Activated naive CD4-positive, alpha-beta T cell treated with anti-CD3 and anti-CD28 coated beads, Interleukin-2, amount 50 U/mL, for 24 hours (primary cell): ENCODE data around the gene SERPING1.
"Not testable (repeated sequence)": the region's sequence is repeated elsewhere in the genome, so short reads cannot be mapped to it uniquely, and the experiment has no call there.

ENCODE experiments used
- H3K27ac Mint-ChIP-seq: one replicate; pipeline ENCODE4 v1.8.0; 2021; ENCODE audit warnings: mild to moderate bottlenecking, mixed read lengths
- H3K27me3 Mint-ChIP-seq: one replicate; pipeline ENCODE4 v1.8.0; 2021; ENCODE audit warnings: mixed read lengths
- H3K36me3 Mint-ChIP-seq: one replicate; pipeline ENCODE4 v1.8.0; 2021; ENCODE audit warnings: mixed read lengths
- H3K4me1 Mint-ChIP-seq: one replicate; pipeline ENCODE4 v1.8.0; 2021; ENCODE audit warnings: mixed read lengths
- H3K4me3 Mint-ChIP-seq: one replicate; pipeline ENCODE4 v1.8.0; 2021; ENCODE audit warnings: mild to moderate bottlenecking, mixed read lengths
- H3K9me3 Mint-ChIP-seq: one replicate; pipeline ENCODE4 v1.8.0; 2021; ENCODE audit warnings: mixed read lengths

SERPING1 gene

DNA sequence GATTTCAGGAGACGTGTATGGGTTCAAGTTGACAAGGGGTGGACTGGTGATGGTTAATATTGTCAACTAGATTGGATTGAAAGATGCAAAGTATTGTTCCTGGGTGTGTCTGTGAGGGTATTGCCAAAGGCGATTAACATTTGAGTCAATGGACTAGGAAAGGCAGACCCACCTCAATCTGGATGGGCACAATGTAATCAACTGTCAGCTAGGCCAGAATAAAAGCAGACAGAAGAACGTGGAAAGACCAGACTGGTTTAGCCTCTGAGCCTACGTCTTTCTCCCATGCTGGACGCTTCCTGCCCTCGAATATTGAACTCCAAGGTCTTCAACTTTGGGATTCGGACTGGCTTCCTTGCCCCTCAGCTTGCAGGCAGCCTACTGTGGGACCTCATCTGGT lies 53.9 kb downstream of the SERPING1 start:
- H3K36me3 Mint-ChIP-seq = no peaks in the 10 kb centered on the region
- peaks cover 11% of the 10 kb centered on the region for H3K27me3 Mint-ChIP-seq
- no peak overlapping the region for H3K4me3 Mint-ChIP-seq
- peaks cover 48% of the 10 kb centered on the region for H3K4me1 Mint-ChIP-seq
- no peaks in the 10 kb centered on the region for H3K9me3 Mint-ChIP-seq
- H3K27ac Mint-ChIP-seq = no peak overlapping the region

DNA sequence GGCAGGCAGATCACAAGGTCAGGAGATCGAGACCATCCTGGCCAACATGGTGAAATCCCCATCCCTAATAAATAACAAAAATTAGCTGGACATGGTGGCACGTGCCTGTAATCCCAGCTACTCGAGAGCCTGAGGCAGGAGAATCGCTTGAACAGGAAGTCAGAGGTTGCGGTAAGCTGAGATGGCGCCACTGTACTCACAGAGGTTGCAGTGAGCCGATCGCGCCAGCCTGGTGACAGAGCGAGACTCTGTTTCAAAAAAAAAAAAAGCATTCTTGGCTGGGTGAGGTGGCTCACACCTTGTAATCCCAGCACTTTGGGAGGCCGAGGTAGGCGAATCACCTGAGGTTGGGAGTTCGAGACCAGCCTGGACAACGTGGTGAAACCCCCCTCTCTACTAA lies 54.7 kb downstream of the SERPING1 start:
- not testable (repeated sequence) for H3K36me3 Mint-ChIP-seq, H3K9me3 Mint-ChIP-seq, H3K27ac Mint-ChIP-seq, H3K27me3 Mint-ChIP-seq
- Mint-ChIP-seq H3K4me1 (peaks cover 46% of the 10 kb centered on the region), H3K4me3 (peak overlapping the region; percentile 23)

- no peak overlapping the region for H3K27ac Mint-ChIP-seq
- peaks cover 4% of the 10 kb centered on the region for H3K27me3 Mint-ChIP-seq
- H3K4me3 Mint-ChIP-seq = peak overlapping the region; percentile 23
- H3K36me3 Mint-ChIP-seq = peaks cover 2% of the 10 kb centered on the region
- H3K9me3 Mint-ChIP-seq = no peaks in the 10 kb centered on the region
- H3K4me1 Mint-ChIP-seq = peaks cover 49% of the 10 kb centered on the region
These were observed 55.2 kb downstream of the SERPING1 start for GRCh38 chr11:57652662-57653061.

GRCh38 chr11:57653163-57653562 lies 55.7 kb downstream of the SERPING1 start:
- Mint-ChIP-seq H3K9me3 (no peaks in the 10 kb centered on the region), H3K4me1 (peaks cover 49% of the 10 kb centered on the region), H3K36me3 (peaks cover 2% of the 10 kb centered on the region), H3K27ac (peak overlapping the region; percentile 77), H3K27me3 (peaks cover 1% of the 10 kb centered on the region), H3K4me3 (no peak overlapping the region)

DNA sequence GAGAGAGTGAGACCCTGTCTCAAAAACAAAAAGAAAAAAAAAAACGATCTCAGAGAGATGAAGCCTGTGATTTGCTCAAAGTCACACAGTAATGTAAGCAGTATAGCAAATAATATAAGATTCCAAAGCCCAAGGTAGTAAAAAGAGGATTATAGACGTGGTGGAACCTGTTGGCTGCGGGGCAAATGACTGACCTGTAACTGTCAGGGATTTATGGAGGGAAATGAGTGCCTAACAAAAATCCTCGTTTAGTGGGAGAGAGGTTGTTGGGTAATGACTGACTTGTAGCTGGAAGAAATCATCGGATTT lies 59.4 kb downstream of the SERPING1 start:
- H3K27ac Mint-ChIP-seq = peak overlapping the region; percentile 56
- peaks cover 38% of the 10 kb centered on the region for H3K4me1 Mint-ChIP-seq
- peaks cover 6% of the 10 kb centered on the region for H3K36me3 Mint-ChIP-seq
- no peaks in the 10 kb centered on the region for H3K27me3 Mint-ChIP-seq
- H3K4me3 Mint-ChIP-seq = peak overlapping the region; percentile 67
- no peaks in the 10 kb centered on the region for H3K9me3 Mint-ChIP-seq

- Mint-ChIP-seq H3K9me3 (no peaks in the 10 kb centered on the region), H3K27me3 (no peaks in the 10 kb centered on the region), H3K36me3 (peaks cover 6% of the 10 kb centered on the region), H3K27ac (peak within 1 kb of the TSS; percentile 98), H3K4me3 (peak within 1 kb of the TSS; percentile 100), H3K4me1 (peaks cover 38% of the 10 kb centered on the region)
These were observed 59.9 kb downstream of the SERPING1 start, which contains the start of gene CLP1 for GRCh38 chr11:57657194-57658022. Gene CLP1 (plus strand): TSS chr11:57657762. CDS start chr11:57659477, 1,715 bp downstream.

DNA sequence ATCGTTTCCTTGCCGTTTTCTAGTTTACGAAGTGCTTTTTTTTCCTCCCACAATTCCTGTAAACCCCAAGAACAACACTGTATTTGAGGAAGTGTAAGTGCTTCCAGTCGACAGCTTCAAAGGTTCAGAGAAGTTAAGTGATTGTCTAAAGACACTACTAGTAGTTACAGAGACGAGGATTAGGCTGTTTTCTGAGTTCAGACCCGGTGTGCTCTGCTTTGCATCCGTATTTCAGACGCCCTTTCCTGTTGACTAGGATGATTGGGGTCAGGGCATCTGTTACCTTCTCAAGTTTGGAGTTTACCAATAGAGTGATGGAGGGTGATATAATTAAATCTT lies 60.5 kb downstream of the SERPING1 start:
- peak overlapping the region; percentile 98 for H3K27ac Mint-ChIP-seq
- H3K4me1 Mint-ChIP-seq = peaks cover 38% of the 10 kb centered on the region
- no peaks in the 10 kb centered on the region for H3K9me3 Mint-ChIP-seq
- H3K27me3 Mint-ChIP-seq = no peaks in the 10 kb centered on the region
- H3K36me3 Mint-ChIP-seq = peaks cover 6% of the 10 kb centered on the region
- peak overlapping the region; percentile 100 for H3K4me3 Mint-ChIP-seq

GRCh38 chr11:57659669-57660068 lies 62.2 kb downstream of the SERPING1 start:
- peaks cover 37% of the 10 kb centered on the region for H3K4me1 Mint-ChIP-seq
- no peaks in the 10 kb centered on the region for H3K27me3 Mint-ChIP-seq
- no peak overlapping the region for H3K27ac Mint-ChIP-seq
- H3K4me3 Mint-ChIP-seq = no peak overlapping the region
- H3K9me3 Mint-ChIP-seq = no peaks in the 10 kb centered on the region
- H3K36me3 Mint-ChIP-seq = peaks cover 6% of the 10 kb centered on the region

DNA sequence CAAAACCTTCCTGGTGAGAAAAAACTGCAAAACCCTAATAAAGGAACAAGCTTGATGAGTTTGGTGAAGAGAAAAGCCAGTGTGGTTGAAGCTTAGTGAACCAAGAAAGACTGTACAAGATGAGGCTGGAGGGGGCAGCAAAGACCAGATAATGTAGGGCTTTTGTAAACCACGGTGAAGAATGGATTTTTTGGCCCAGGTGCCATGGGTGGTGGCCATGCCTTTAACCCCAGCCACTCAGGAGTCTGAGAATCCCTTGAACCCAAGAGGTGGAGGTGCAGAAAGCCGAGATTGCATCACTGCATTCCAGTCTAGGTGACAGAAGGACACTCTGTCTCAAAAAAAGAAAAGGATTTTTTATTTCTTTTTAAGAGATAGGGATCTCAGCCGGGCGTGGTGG lies 65.4 kb downstream of the SERPING1 start:
- Mint-ChIP-seq H3K4me1 (peaks cover 42% of the 10 kb centered on the region), H3K36me3 (peaks cover 4% of the 10 kb centered on the region), H3K27ac (no peak overlapping the region), H3K4me3 (no peak overlapping the region), H3K9me3 (no peaks in the 10 kb centered on the region), H3K27me3 (no peaks in the 10 kb centered on the region)

DNA sequence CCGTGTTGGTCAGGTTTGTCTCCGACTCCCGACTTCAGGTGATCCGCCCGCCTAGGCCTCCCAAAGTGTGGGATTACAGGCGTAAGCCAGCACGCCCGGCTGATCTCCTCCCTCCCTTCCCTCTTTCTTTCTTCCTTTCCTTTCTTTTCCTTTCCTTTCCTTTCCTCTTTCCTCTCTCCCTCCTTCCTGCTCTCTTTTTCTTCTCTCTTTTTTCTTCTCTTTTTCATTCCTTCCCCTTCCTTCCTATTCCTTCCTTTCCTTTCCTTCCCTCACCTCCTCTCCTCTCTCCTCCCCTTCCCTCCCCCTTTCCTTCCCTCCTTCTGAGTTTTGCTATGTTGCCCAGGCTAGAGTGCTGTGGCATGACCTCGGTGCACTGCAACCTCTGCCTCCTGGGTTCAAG lies 66.5 kb downstream of the SERPING1 start:
- Mint-ChIP-seq H3K9me3 (no peaks in the 10 kb centered on the region), H3K36me3 (peaks cover 4% of the 10 kb centered on the region), H3K27ac (no peak overlapping the region), H3K4me3 (no peak overlapping the region), H3K27me3 (no peaks in the 10 kb centered on the region), H3K4me1 (peaks cover 38% of the 10 kb centered on the region)
